T-helper 2 cell treated with Interferon-gamma antibody and Interleukin-4, amounts not matched to agents 5 μg/mL and 100 μg/mL, for 36 hours (primary cell): ENCODE measurements around the gene CCPG1.

ENCODE experiments used
- DNase-seq: peaks from one replicate; pipeline ENCODE4 v3.0.0; 2021; ENCODE audit warnings: low spot score
- H3K27ac Mint-ChIP-seq: one replicate; pipeline ENCODE4 v1.8.0; 2021; ENCODE audit warnings: mild to moderate bottlenecking, mixed read lengths
- H3K27me3 Mint-ChIP-seq: one replicate; pipeline ENCODE4 v1.8.0; 2021; ENCODE audit warnings: low read depth, mixed read lengths
- H3K36me3 Mint-ChIP-seq: one replicate; pipeline ENCODE4 v1.8.0; 2021; ENCODE audit warnings: low read depth, mixed read lengths
- H3K4me1 Mint-ChIP-seq: one replicate; pipeline ENCODE4 v1.8.0; 2021; ENCODE audit warnings: low read depth, mixed read lengths
- H3K4me3 Mint-ChIP-seq: one replicate; pipeline ENCODE4 v1.8.0; 2022; ENCODE audit warnings: mild to moderate bottlenecking, moderate library complexity, mixed read lengths
- H3K9me3 Mint-ChIP-seq: one replicate; pipeline ENCODE4 v1.8.0; 2021; ENCODE audit warnings: mixed read lengths

The CCPG1 gene

GRCh38 chr15:55360256-55360655 is 47.9 kb downstream of the CCPG1 start:
- Mint-ChIP-seq H3K4me3 (no peak overlapping the region), H3K36me3 (peaks cover 15% of the 10 kb centered on the region), H3K4me1 (no peaks in the 10 kb centered on the region), H3K27ac (no peak overlapping the region), H3K9me3 (no peaks in the 10 kb centered on the region), H3K27me3 (no peaks in the 10 kb centered on the region)
- DNase-seq: no peak

- H3K36me3 Mint-ChIP-seq: peaks cover 21% of the 10 kb centered on the region
- H3K4me3 Mint-ChIP-seq: no peak overlapping the region
- no peak for DNase-seq
- H3K27ac Mint-ChIP-seq: peak overlapping the region; percentile 34
- no peaks in the 10 kb centered on the region for H3K9me3 Mint-ChIP-seq
- H3K4me1 Mint-ChIP-seq: no peaks in the 10 kb centered on the region
- H3K27me3 Mint-ChIP-seq: no peaks in the 10 kb centered on the region
Measured at GRCh38 chr15:55358471-55358870, 49.7 kb downstream of the CCPG1 start.

GRCh38 chr15:55357774-55358173 is 50.4 kb downstream of the CCPG1 start:
- no peak overlapping the region for H3K27ac Mint-ChIP-seq
- no peak overlapping the region for H3K4me3 Mint-ChIP-seq
- no peaks in the 10 kb centered on the region for H3K4me1 Mint-ChIP-seq
- DNase-seq: no peak
- no peaks in the 10 kb centered on the region for H3K9me3 Mint-ChIP-seq
- H3K27me3 Mint-ChIP-seq: no peaks in the 10 kb centered on the region
- peaks cover 21% of the 10 kb centered on the region for H3K36me3 Mint-ChIP-seq

- H3K9me3 Mint-ChIP-seq: no peaks in the 10 kb centered on the region
- H3K4me1 Mint-ChIP-seq: no peaks in the 10 kb centered on the region
- no peak for DNase-seq
- no peak overlapping the region for H3K27ac Mint-ChIP-seq
- no peak overlapping the region for H3K4me3 Mint-ChIP-seq
- peaks cover 22% of the 10 kb centered on the region for H3K36me3 Mint-ChIP-seq
- H3K27me3 Mint-ChIP-seq: no peaks in the 10 kb centered on the region
Measured at GRCh38 chr15:55356985-55357585, 51.1 kb downstream of the CCPG1 start.

- H3K27ac Mint-ChIP-seq: no peak overlapping the region
- H3K9me3 Mint-ChIP-seq: no peaks in the 10 kb centered on the region
- H3K27me3 Mint-ChIP-seq: no peaks in the 10 kb centered on the region
Measured at GRCh38 chr15:55353025-55353424, 55.1 kb downstream of the CCPG1 start.

GRCh38 chr15:55349282-55349681 is 58.9 kb downstream of the CCPG1 start:
- Mint-ChIP-seq H3K27me3 (no peaks in the 10 kb centered on the region), H3K4me3 (no peak overlapping the region), H3K36me3 (peaks cover 26% of the 10 kb centered on the region), H3K27ac (no peak overlapping the region), H3K9me3 (no peaks in the 10 kb centered on the region), H3K4me1 (no peaks in the 10 kb centered on the region)
- no peak for DNase-seq

More at GRCh38 chr15:55353025-55353424, 55.1 kb downstream of the CCPG1 start:
- H3K4me3 Mint-ChIP-seq: no peak overlapping the region
- H3K4me1 Mint-ChIP-seq: no peaks in the 10 kb centered on the region
- peaks cover 34% of the 10 kb centered on the region for H3K36me3 Mint-ChIP-seq
- no peak for DNase-seq

GRCh38 chr15:55348281-55348778 is 59.8 kb downstream of the CCPG1 start:
- Mint-ChIP-seq H3K27me3 (no peaks in the 10 kb centered on the region), H3K9me3 (no peaks in the 10 kb centered on the region), H3K27ac (no peak overlapping the region), H3K36me3 (peaks cover 32% of the 10 kb centered on the region), H3K4me1 (no peaks in the 10 kb centered on the region), H3K4me3 (no peak overlapping the region)
- DNase-seq: no peak

- no peaks in the 10 kb centered on the region for H3K27me3 Mint-ChIP-seq
- no peak overlapping the region for H3K27ac Mint-ChIP-seq
- H3K9me3 Mint-ChIP-seq: no peaks in the 10 kb centered on the region
- no peaks in the 10 kb centered on the region for H3K4me1 Mint-ChIP-seq
- DNase-seq: no peak
- peaks cover 31% of the 10 kb centered on the region for H3K36me3 Mint-ChIP-seq
- no peak overlapping the region for H3K4me3 Mint-ChIP-seq
Measured at GRCh38 chr15:55344206-55344605, 64.0 kb downstream of the CCPG1 start.

GRCh38 chr15:55343168-55343567 is 65.0 kb downstream of the CCPG1 start:
- Mint-ChIP-seq H3K4me3 (no peak overlapping the region), H3K27me3 (no peaks in the 10 kb centered on the region), H3K4me1 (no peaks in the 10 kb centered on the region), H3K36me3 (peaks cover 30% of the 10 kb centered on the region), H3K9me3 (no peaks in the 10 kb centered on the region), H3K27ac (no peak overlapping the region)
- DNase-seq: no peak

GRCh38 chr15:55337160-55337559 is 71.0 kb downstream of the CCPG1 start:
- Mint-ChIP-seq H3K27ac (no peak overlapping the region), H3K36me3 (peaks cover 38% of the 10 kb centered on the region), H3K4me3 (no peak overlapping the region), H3K4me1 (no peaks in the 10 kb centered on the region), H3K9me3 (no peaks in the 10 kb centered on the region), H3K27me3 (no peaks in the 10 kb centered on the region)
- DNase-seq: no peak

GRCh38 chr15:55334997-55335396 is 73.2 kb downstream of the CCPG1 start:
- DNase-seq: no peak
- peaks cover 48% of the 10 kb centered on the region for H3K36me3 Mint-ChIP-seq
- no peaks in the 10 kb centered on the region for H3K4me1 Mint-ChIP-seq
- H3K27me3 Mint-ChIP-seq: no peaks in the 10 kb centered on the region
- H3K27ac Mint-ChIP-seq: no peak overlapping the region
- H3K9me3 Mint-ChIP-seq: no peaks in the 10 kb centered on the region
- H3K4me3 Mint-ChIP-seq: no peak overlapping the region

- Mint-ChIP-seq H3K27me3 (no peaks in the 10 kb centered on the region), H3K36me3 (peaks cover 44% of the 10 kb centered on the region), H3K9me3 (no peaks in the 10 kb centered on the region), H3K4me3 (no peak overlapping the region), H3K27ac (no peak overlapping the region), H3K4me1 (no peaks in the 10 kb centered on the region)
- no peak for DNase-seq
Measured at GRCh38 chr15:55334371-55334770, 73.8 kb downstream of the CCPG1 start.

- Mint-ChIP-seq H3K36me3 (peaks cover 33% of the 10 kb centered on the region), H3K4me1 (peaks cover 8% of the 10 kb centered on the region), H3K4me3 (no peak overlapping the region), H3K27ac (no peak overlapping the region), H3K27me3 (no peaks in the 10 kb centered on the region), H3K9me3 (no peaks in the 10 kb centered on the region)
- no peak for DNase-seq
Measured at GRCh38 chr15:55327387-55327786, 80.8 kb downstream of the CCPG1 start.

GRCh38 chr15:55322467-55322866 is 85.7 kb downstream of the CCPG1 start:
- H3K9me3 Mint-ChIP-seq: no peaks in the 10 kb centered on the region
- peak overlapping the region; percentile 2 for H3K4me3 Mint-ChIP-seq
- no peak overlapping the region for H3K27ac Mint-ChIP-seq
- H3K27me3 Mint-ChIP-seq: no peaks in the 10 kb centered on the region
- H3K4me1 Mint-ChIP-seq: peaks cover 29% of the 10 kb centered on the region
- DNase-seq: no peak
- peaks cover 28% of the 10 kb centered on the region for H3K36me3 Mint-ChIP-seq

GRCh38 chr15:55320963-55321362 is 87.2 kb downstream of the CCPG1 start:
- no peak for DNase-seq
- Mint-ChIP-seq H3K4me1 (peaks cover 33% of the 10 kb centered on the region), H3K27me3 (no peaks in the 10 kb centered on the region), H3K9me3 (no peaks in the 10 kb centered on the region), H3K36me3 (peaks cover 32% of the 10 kb centered on the region), H3K27ac (no peak overlapping the region), H3K4me3 (peak overlapping the region; percentile 18)
